HepG2 (cell line): ENCODE data around the gene ZNF343.

Source experiments
- GZF1 ChIP-seq: sonication (generic); formaldehyde crosslinking; IDR thresholded peaks from 2 replicates; pipeline ENCODE4 v1.5.1; 2020; ENCODE audit warnings: mild to moderate bottlenecking, missing genetic modification reagents
- TF ChIP-seq, protein P1 (sequence below): sonication (generic); formaldehyde crosslinking; IDR thresholded peaks from 2 replicates; pipeline ENCODE4 v1.4.0; 2020; ENCODE audit warnings: missing genetic modification reagents

GRCh38 chr20:2463616-2464365 lies 44.9 kb downstream of the ZNF343 start:
- TF ChIP-seq GZF1 (CRISPR knock-in tag): no peak
- TF ChIP-seq, protein P1, sequence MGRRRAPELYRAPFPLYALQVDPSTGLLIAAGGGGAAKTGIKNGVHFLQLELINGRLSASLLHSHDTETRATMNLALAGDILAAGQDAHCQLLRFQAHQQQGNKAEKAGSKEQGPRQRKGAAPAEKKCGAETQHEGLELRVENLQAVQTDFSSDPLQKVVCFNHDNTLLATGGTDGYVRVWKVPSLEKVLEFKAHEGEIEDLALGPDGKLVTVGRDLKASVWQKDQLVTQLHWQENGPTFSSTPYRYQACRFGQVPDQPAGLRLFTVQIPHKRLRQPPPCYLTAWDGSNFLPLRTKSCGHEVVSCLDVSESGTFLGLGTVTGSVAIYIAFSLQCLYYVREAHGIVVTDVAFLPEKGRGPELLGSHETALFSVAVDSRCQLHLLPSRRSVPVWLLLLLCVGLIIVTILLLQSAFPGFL (CRISPR knock-in tag): no peak
